HepG2 (cell line): ENCODE measurements around the gene S100P. TPM values are rescaled to one million over a fixed set of nuclear protein-coding genes. Genes with fewer than 3 reads are reported as not detected.

Experiments
- ARNTL ChIP-seq: sonication (generic); formaldehyde crosslinking; IDR thresholded peaks from 2 replicates; pipeline ENCODE4 v1.4.0; 2020; ENCODE audit warnings: mild to moderate bottlenecking, missing genetic modification reagents
- ATF6 ChIP-seq: sonication (generic); formaldehyde crosslinking; conservative IDR thresholded peaks from 2 replicates; pipeline ENCODE4 v1.4.0; 2020; ENCODE audit warnings: missing genetic modification reagents
- EEA1 ChIP-seq: sonication (generic); formaldehyde crosslinking; IDR thresholded peaks from 2 replicates; pipeline ENCODE4 v1.5.1; 2020; ENCODE audit warnings: mild to moderate bottlenecking, missing genetic modification reagents, borderline replicate concordance
- MATR3 ChIP-seq: sonication (generic); formaldehyde crosslinking; IDR thresholded peaks from 2 replicates; pipeline ENCODE4 v1.4.0; 2020; ENCODE audit warnings: missing genetic modification reagents
- MYNN ChIP-seq: sonication (generic); formaldehyde crosslinking; IDR thresholded peaks from 2 replicates; pipeline ENCODE4 v1.4.0; 2020; ENCODE audit warnings: mild to moderate bottlenecking, low read depth, missing genetic modification reagents
- ONECUT2 ChIP-seq: sonication (generic); formaldehyde crosslinking; IDR thresholded peaks from 2 replicates; pipeline ENCODE4 v1.4.0; 2020; ENCODE audit warnings: missing genetic modification reagents
- PHF5A ChIP-seq: IDR thresholded peaks from one replicate; pipeline ENCODE4 v1.6.1; 2018; ENCODE audit warnings: low read depth, missing genetic modification reagents; ENCODE audit not compliant: unreplicated experiment
- POLR2A ChIP-seq, 2 experiments: IDR thresholded peaks; 2 replicates each; pipeline ENCODE4 v1.6.1; 2011; ENCODE audit warnings: low read depth in 2 of 2, low read length in 2 of 2, mild to moderate bottlenecking in 1 of 2, moderate library complexity in 1 of 2; ENCODE audit not compliant: insufficient read depth in 1 of 2
- TARDBP ChIP-seq: sonication (generic); formaldehyde crosslinking; IDR thresholded peaks from 2 replicates; pipeline ENCODE4 v1.8.0; 2022; ENCODE audit warnings: mild to moderate bottlenecking, missing genetic modification reagents
- ZNF724P ChIP-seq: sonication (generic); formaldehyde crosslinking; IDR thresholded peaks from 2 replicates; pipeline ENCODE4 v1.8.0; 2022; ENCODE audit warnings: missing genetic modification reagents, borderline replicate concordance
- ZNF841 ChIP-seq: sonication (generic); formaldehyde crosslinking; IDR thresholded peaks from 2 replicates; pipeline ENCODE4 v1.8.1; 2023; ENCODE audit warnings: missing genetic modification reagents, borderline replicate concordance
- polyA plus RNA-seq, 8 experiments: library from polyadenylated mRNA; depleted of rRNA in 3 of 8; stranded (reverse) in 7 of 8; unstranded in 1 of 8; fragments of >200 nt; fragmentation: Illumina TruSeq in 4 of 8; extraction: Trizol in 4 of 8; gene quantifications; 2 replicates each; pipeline versions ENCODE4 v1.2.1 to v1.2.3, GENCODE V29; 2011 to 2016; ENCODE audit warnings: low read depth in 4 of 8, missing spikeins in 1 of 8, mixed read lengths in 1 of 8; ENCODE audit not compliant: insufficient read depth in 1 of 8
- total RNA-seq, 5 experiments: library from RNA; depleted of rRNA; stranded (reverse); fragments of >200 nt; fragmentation: Illumina TruSeq; extraction: Trizol; gene quantifications; 2 replicates each; pipeline ENCODE4 v1.2.3, GENCODE V29; 2016; ENCODE audit warnings: low read depth in 1 of 5
- TF ChIP-seq, protein P1 (sequence below): sonication (generic); formaldehyde crosslinking; IDR thresholded peaks from 2 replicates; pipeline ENCODE4 v1.9.0; 2021; ENCODE audit warnings: missing genetic modification reagents, borderline replicate concordance
- TF ChIP-seq, protein P2 (sequence below): sonication (generic); formaldehyde crosslinking; IDR thresholded peaks from 2 replicates; pipeline ENCODE4 v1.5.1; 2020; ENCODE audit warnings: missing genetic modification reagents, mild to moderate bottlenecking, borderline replicate concordance
- TF ChIP-seq, protein P3 (sequence below): sonication (generic); formaldehyde crosslinking; IDR thresholded peaks from 2 replicates; pipeline ENCODE4 v1.8.0; 2022; ENCODE audit warnings: missing genetic modification reagents, mild to moderate bottlenecking, inconsistent platforms, borderline replicate concordance
- TF ChIP-seq, protein P4 (sequence below): sonication (generic); formaldehyde crosslinking; IDR thresholded peaks from 2 replicates; pipeline ENCODE4 v1.8.1; 2023; ENCODE audit warnings: mild to moderate bottlenecking, inconsistent platforms, moderate library complexity, missing genetic modification reagents, borderline replicate concordance
- TF ChIP-seq, protein P5 (sequence below), 2 experiments: sonication (generic) in 1 of 2; formaldehyde crosslinking in 1 of 2; IDR thresholded peaks; 2 replicates each; pipeline versions ENCODE4 v1.4.0 to v1.6.1; 2018 to 2020; ENCODE audit warnings: missing genetic modification reagents in 2 of 2, borderline replicate concordance in 1 of 2, low read depth in 1 of 2, mild to moderate bottlenecking in 1 of 2, missing biosample characterization in 1 of 2

Gene S100P
- total and polyA plus RNA-seq, 2 of the 13 experiments (the other 11 are each of a cell fraction or from before 2014, with no cell fraction given), result 278 to 1,649 TPM

DNA sequence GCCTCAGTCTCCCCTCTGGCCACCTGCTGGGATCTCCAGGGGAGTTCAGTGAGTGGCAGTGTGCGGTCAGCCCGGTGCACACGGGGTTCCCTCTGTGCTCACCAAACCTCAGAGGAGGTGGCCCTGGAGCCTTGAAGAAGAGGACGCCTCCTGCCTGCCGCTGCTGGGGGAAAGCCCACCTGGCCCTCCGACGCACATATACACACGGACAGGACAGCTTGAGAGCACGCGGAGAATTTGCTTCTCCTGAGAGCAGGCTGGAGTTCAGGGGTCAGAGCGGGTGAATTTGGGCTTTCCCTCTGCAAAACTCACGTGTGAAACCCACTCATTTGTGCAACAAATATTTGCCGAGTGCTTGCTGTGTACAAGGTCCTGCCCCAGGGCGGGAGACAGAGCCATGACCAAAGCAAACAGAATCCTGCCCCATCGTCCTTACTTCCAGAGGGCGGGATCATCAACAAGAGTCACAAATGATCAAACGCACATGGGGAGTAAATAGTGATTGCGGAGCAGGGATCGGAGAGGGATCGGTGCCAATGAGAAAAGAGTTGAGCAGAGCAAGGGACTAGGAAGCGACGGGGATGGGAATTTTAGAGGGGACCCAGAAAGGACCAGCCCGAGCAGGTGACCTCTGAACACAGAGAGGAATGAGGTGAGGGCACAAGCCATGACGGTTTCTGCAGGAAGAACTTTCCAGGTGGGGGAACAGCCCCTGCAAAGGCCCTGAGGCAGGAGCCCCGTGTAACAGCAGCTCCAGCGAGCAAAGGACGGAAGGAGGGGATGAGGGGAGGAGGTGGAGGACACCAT is 39.9 kb downstream of the S100P start (continued):
- TF ChIP-seq ARNTL (CRISPR knock-in tag) (peak; percentile 99), PHF5A (CRISPR knock-in tag) (no peak), ONECUT2 (CRISPR knock-in tag) (no peak; the same call in 1 of the 2 replicates), TARDBP (peak; percentile 82), ATF6 (CRISPR knock-in tag) (no peak), POLR2A (IDR thresholded peaks at IDR 0.05; ENCODE audit: insufficient read depth in 1 of 2, low read depth in 2 of 2, low read length in 2 of 2) (0 out of 4 replicates have a peak, but pooled peaks of 1 of the 2 experiments have one; percentile 44), MATR3 (no peak), ZNF841 (CRISPR knock-in tag) (no peak), MYNN (CRISPR knock-in tag) (no peak), EEA1 (CRISPR knock-in tag) (0 out of 2 replicates have a peak, but pooled peaks have one; percentile 55), ZNF724P (CRISPR knock-in tag) (no peak)
- TF ChIP-seq, protein P1, sequence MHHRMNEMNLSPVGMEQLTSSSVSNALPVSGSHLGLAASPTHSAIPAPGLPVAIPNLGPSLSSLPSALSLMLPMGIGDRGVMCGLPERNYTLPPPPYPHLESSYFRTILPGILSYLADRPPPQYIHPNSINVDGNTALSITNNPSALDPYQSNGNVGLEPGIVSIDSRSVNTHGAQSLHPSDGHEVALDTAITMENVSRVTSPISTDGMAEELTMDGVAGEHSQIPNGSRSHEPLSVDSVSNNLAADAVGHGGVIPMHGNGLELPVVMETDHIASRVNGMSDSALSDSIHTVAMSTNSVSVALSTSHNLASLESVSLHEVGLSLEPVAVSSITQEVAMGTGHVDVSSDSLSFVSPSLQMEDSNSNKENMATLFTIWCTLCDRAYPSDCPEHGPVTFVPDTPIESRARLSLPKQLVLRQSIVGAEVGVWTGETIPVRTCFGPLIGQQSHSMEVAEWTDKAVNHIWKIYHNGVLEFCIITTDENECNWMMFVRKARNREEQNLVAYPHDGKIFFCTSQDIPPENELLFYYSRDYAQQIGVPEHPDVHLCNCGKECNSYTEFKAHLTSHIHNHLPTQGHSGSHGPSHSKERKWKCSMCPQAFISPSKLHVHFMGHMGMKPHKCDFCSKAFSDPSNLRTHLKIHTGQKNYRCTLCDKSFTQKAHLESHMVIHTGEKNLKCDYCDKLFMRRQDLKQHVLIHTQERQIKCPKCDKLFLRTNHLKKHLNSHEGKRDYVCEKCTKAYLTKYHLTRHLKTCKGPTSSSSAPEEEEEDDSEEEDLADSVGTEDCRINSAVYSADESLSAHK (CRISPR knock-in tag), result no peak
- TF ChIP-seq, protein P2, sequence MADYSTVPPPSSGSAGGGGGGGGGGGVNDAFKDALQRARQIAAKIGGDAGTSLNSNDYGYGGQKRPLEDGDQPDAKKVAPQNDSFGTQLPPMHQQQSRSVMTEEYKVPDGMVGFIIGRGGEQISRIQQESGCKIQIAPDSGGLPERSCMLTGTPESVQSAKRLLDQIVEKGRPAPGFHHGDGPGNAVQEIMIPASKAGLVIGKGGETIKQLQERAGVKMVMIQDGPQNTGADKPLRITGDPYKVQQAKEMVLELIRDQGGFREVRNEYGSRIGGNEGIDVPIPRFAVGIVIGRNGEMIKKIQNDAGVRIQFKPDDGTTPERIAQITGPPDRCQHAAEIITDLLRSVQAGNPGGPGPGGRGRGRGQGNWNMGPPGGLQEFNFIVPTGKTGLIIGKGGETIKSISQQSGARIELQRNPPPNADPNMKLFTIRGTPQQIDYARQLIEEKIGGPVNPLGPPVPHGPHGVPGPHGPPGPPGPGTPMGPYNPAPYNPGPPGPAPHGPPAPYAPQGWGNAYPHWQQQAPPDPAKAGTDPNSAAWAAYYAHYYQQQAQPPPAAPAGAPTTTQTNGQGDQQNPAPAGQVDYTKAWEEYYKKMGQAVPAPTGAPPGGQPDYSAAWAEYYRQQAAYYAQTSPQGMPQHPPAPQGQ (CRISPR knock-in tag), result no peak
- TF ChIP-seq, protein P3, sequence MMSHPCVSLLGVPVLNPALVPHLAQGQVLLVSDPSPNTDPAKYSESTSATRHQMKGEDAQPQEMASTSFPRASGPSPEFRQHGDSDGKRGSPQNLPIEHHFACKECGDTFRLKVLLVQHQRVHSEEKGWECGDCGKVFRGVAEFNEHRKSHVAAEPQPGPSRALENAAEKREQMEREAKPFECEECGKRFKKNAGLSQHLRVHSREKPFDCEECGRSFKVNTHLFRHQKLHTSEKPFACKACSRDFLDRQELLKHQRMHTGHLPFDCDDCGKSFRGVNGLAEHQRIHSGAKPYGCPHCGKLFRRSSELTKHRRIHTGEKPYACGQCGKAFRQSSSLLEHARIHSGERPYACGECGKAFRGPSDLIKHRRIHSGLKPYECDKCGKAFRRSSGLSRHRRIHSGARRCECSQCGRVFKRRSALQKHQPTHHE (CRISPR knock-in tag), result 0 out of 2 replicates have a peak, but pooled peaks have one; percentile 29
- TF ChIP-seq, protein P4, sequence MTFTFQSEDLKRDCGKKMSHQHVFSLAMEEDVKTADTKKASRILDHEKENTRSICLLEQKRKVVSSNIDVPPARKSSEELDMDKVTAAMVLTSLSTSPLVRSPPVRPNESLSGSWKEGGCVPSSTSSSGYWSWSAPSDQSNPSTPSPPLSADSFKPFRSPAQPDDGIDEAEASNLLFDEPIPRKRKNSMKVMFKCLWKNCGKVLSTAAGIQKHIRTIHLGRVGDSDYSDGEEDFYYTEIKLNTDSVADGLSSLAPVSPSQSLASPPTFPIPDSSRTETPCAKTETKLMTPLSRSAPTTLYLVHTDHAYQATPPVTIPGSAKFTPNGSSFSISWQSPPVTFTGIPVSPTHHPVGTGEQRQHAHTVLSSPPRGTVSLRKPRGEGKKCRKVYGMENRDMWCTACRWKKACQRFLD, result peak; percentile 43; the same call in 1 of the 2 replicates
- TF ChIP-seq, protein P5, sequence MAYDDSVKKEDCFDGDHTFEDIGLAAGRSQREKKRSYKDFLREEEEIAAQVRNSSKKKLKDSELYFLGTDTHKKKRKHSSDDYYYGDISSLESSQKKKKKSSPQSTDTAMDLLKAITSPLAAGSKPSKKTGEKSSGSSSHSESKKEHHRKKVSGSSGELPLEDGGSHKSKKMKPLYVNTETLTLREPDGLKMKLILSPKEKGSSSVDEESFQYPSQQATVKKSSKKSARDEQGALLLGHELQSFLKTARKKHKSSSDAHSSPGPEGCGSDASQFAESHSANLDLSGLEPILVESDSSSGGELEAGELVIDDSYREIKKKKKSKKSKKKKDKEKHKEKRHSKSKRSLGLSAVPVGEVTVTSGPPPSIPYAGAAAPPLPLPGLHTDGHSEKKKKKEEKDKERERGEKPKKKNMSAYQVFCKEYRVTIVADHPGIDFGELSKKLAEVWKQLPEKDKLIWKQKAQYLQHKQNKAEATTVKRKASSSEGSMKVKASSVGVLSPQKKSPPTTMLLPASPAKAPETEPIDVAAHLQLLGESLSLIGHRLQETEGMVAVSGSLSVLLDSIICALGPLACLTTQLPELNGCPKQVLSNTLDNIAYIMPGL (CRISPR knock-in tag; IDR thresholded peaks at IDR 0.05; ENCODE audit: borderline replicate concordance in 1 of 2, low read depth in 1 of 2), result peak; percentile 39 to 43; a peak in 1 of 4 replicates
